A549 treated with DMSO at 1 μM for 4 hours (cell line): ENCODE measurements around the gene FTSJ3. TPM values are rescaled to one million over a fixed set of nuclear protein-coding genes. Genes with fewer than 3 reads are reported as not detected.

ENCODE experiments used
- total RNA-seq: library from RNA; stranded (reverse); fragments of 200-300 nt; extraction: Qiagen RNA extraction; gene quantifications from 5 replicates; pipeline ENCODE4 v1.2.3, GENCODE V29; 2022; ENCODE audit warnings: low read depth

FTSJ3 gene, protein sequence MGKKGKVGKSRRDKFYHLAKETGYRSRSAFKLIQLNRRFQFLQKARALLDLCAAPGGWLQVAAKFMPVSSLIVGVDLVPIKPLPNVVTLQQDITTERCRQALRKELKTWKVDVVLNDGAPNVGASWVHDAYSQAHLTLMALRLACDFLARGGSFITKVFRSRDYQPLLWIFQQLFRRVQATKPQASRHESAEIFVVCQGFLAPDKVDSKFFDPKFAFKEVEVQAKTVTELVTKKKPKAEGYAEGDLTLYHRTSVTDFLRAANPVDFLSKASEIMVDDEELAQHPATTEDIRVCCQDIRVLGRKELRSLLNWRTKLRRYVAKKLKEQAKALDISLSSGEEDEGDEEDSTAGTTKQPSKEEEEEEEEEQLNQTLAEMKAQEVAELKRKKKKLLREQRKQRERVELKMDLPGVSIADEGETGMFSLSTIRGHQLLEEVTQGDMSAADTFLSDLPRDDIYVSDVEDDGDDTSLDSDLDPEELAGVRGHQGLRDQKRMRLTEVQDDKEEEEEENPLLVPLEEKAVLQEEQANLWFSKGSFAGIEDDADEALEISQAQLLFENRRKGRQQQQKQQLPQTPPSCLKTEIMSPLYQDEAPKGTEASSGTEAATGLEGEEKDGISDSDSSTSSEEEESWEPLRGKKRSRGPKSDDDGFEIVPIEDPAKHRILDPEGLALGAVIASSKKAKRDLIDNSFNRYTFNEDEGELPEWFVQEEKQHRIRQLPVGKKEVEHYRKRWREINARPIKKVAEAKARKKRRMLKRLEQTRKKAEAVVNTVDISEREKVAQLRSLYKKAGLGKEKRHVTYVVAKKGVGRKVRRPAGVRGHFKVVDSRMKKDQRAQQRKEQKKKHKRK
- total RNA-seq: 58.9 to 69.1 TPM (median 61.6 TPM) in 5 replicates

DNA sequence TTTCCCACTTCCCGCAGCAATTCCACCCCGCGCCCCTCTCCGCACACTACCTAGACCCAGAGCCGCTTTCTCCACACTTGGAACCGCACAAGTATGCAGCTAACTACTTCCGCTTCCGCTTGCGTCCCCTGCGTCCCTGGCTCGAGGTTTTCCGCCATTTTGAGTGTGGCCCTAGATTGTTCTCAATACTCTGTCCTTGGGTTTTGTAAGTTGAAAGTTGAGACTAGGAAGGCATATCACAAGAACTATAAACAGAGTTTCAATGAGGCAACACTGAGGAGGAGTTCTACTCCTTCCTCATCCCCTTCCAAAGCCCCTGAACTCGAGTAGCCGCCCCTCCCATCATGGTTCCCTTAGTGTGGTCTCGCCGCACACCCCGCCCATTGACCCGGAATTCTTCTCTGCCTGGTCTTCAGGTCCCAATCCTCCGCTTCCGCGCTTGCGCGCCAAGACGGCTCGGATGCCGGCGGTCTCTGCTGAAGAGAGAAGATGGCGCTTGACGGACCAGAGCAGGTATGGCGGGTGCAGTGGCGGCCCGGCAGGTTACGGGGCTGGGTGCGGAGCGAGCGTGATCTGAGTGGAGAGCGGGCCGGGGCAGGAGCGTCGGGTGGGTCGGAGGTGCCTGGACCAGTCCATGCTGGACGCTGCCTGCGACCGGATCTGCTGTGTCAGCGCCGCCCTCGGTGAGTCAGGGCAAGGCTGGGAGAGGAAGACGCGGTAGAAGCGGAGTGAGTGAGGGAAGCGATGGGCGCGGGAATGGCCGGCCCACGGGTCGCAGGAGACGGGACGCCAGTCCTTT lies at the start of gene FTSJ3, which contains the start of gene PSMC5:
Gene FTSJ3, minus strand, starts transcription at position 662 of the 799 bp plus-strand sequence. CDS start 761 bp downstream, outside the sequence.
Gene PSMC5, plus strand, starts transcription at position 430 of the 799 bp plus-strand sequence. Its CDS starts 60 bp downstream, at position 490.

DNA sequence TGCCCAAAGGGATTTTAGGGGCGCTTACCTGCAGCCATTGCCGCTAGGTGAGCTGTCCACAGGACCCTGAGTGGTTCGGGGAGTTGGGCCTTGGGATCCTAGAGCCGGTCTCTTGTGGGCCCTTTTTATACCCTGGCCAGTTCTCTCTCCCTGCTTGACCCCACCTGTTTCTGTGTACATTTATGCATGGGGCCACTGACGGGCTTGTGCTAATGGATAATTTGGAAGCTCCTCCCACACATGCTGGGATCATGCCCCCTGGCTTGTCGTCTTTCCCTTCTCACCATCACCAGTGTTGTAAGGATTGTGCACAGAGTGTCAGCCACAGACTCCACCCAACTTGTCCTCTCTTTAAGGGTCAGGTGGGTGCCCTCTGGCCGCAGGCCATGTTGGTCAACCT lies 46.1 kb upstream of the FTSJ3 start, which contains the start of gene CSH2:
Gene CSH2, minus strand, starts transcription at position 101 of the 400 bp plus-strand sequence. Its CDS starts 63 bp downstream, at position 38.

DNA sequence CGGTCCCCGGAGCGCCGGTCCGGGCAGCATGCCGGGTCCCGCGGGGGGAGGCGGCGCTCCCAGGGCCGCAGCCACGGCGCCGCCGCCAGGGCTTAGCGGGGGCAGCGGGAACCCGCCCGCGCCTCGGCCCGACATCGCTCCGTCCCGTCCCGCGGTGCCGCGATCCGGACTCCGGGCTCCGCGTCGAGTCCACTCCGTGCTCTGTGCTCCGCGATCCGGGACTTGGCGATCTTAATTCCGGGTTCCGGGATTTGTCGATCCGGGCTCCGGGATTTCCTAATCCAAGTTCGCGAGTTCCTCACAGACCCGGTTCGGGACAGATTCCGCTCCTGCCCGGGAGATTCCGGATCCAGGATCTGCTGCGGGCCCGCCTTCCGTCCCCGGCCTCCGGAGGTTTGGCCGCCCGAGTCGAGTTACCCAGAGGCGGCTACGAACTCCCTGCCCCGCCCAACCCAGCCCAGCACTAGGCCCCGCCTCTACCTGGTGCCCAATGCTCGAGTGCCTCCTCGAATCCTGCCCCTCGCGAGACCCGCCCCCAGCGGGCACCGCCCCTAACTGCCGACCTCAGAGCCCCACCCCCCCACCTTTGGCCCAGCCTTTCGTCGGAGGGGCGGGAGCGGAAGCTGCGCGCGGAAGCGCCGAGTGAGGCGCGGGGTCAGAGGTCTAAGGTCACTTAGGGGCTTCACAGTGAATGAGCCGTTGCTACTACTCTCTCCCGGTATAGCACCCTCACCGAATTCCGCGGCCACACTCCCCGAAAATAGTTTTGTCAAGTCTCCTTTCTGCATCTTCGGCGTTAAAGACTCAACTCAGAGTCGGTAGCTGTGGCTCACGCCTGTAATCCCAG lies 15.3 kb upstream of the FTSJ3 start, which contains the start of gene SMARCD2:
Gene SMARCD2, minus strand, starts transcription at position 146 of the 847 bp plus-strand sequence. Its CDS starts 11 bp downstream, at position 135.

DNA sequence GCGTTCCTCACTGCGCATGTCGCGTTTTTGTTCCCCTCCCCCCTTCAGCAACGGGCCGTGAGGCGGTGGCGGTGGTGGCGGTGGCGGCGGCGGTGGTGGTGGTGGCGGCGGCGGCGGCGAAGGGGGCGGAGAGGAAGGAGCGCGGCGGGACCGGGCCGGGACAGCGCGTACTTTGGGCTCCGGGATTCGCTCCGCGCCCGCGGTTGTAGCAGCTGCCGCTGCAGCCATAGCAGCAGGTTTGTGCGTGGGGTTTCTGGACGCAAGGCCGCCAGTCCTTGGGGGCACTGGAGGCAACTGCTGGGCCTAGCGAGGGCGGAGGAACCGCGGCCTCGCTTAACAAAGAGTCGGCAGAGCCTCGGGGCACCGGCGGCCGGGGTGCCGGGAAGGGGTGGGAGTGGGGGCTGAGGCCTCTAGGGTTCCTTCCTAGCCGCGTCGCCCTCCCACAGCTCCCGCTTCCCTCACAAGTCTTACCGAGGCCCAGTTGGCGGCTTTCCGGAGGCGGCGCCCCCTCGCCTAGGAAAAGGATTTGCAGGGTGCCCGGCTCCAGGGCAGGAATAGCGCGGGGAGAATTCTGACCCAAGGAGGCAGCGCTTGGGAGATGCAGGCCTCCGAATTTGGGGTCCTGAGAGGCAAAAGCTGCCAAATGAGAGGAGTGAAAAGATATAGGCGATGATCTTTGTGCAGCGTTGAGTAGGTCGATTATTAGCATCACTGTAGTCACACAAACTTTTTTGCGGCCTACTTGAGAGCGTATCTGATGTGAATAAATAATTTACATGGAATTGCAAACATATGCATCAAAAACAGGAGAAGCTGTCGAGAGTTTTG lies 53.1 kb downstream of the FTSJ3 start, which contains the start of gene DDX42:
Gene DDX42, plus strand, starts transcription at position 30 of the 828 bp plus-strand sequence. CDS start 12,880 bp downstream, outside the sequence.

DNA sequence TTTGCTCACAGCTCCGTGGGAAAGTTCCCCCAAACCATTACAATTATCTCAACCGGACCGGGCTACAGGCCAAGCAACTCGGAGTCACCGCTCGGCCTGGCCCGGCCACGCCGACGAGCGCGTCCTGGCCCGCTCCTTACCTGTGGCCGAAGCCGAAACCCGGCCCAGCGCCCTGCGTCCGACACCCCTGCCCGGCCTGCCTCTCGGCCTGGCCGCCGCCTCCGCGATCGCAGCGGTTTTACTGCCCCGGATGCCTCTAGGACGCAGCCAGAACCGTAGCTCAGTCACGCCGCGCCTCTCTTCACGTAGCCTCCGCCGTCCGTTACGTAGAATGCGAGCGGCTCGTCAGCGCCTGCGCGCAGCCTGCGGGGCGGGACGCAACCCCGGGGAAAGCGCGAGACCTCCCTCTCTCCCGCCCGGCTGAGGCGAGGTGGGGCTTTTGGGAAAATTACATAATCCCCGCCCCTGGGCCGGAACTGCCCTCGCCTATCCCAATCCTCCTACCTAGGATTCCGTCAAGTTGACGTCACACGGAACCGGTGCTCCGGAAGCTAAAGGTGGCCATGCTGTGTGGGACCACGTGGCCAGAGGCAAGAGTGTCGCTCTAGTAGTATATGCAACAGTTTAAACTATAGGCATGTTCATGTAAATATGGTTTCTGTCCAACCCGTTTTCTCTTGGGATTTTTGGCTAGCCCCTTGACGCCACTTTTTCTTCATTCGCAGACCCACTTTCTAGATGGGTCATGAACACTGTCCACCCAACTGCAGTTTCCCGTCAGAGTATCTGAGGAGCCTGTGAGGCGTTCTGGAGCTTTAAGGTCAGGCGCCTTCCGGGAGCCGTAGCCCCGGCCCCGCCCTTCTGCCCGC lies 54.0 kb downstream of the FTSJ3 start, which contains the start of gene CCDC47:
Gene CCDC47, minus strand, starts transcription at position 326 of the 869 bp plus-strand sequence. CDS start 7,422 bp downstream, outside the sequence.

Other genes with a start within 250 kb of the FTSJ3 start
- gene TACO1, start 226.8 kb downstream of the FTSJ3 start, total RNA-seq: 51.3 to 56.5 TPM (median 54.4 TPM) in 5 replicates
- 13.5 to 19.5 TPM (median 16.3 TPM) in 5 replicates for gene MAP3K3, start 205.2 kb downstream of the FTSJ3 start, total RNA-seq
- gene LIMD2, start 127.5 kb downstream of the FTSJ3 start, total RNA-seq: 9.6 to 12.7 TPM (median 11.0 TPM) in 5 replicates
- gene STRADA, start 85.9 kb downstream of the FTSJ3 start, total RNA-seq: 24.9 to 30.7 TPM (median 27.0 TPM) in 5 replicates
- gene CCDC47, start 54.1 kb downstream of the FTSJ3 start, total RNA-seq: 99.5 to 128 TPM (median 109 TPM) in 5 replicates
- 94.9 to 104 TPM (median 99.5 TPM) in 5 replicates for gene DDX42, start 53.5 kb downstream of the FTSJ3 start, total RNA-seq
- gene PSMC5, start 232 bp downstream of the FTSJ3 start, total RNA-seq: 212 to 238 TPM (median 224 TPM) in 5 replicates
- gene SMARCD2, start 15.0 kb upstream of the FTSJ3 start, total RNA-seq: 50.3 to 66.7 TPM (median 60.9 TPM) in 5 replicates
- gene CSH2, start 46.0 kb upstream of the FTSJ3 start, total RNA-seq: not detected in 5 replicates
- not detected in 5 replicates for gene GH2, start 54.3 kb upstream of the FTSJ3 start, total RNA-seq
- not detected in 5 replicates for gene CSH1, start 68.9 kb upstream of the FTSJ3 start, total RNA-seq
- gene CSHL1, start 83.6 kb upstream of the FTSJ3 start, total RNA-seq: not detected in 5 replicates
- gene GH1, start 91.2 kb upstream of the FTSJ3 start, total RNA-seq: not detected in 5 replicates
- 0.08 to 0.18 TPM (median 0.13 TPM) in 3 of 5 replicates, not detected in the others for gene CD79B, start 104.7 kb upstream of the FTSJ3 start, total RNA-seq
- gene SCN4A, start 145.3 kb upstream of the FTSJ3 start, total RNA-seq: 0.04 to 0.15 TPM (median 0.07 TPM) in 4 of 5 replicates, not detected in the other
- 0.52 to 0.95 TPM (median 0.70 TPM) in 5 replicates for gene PRR29, start 170.7 kb upstream of the FTSJ3 start, total RNA-seq
- gene ICAM2, start 193.0 kb upstream of the FTSJ3 start, total RNA-seq: 0.15 to 0.23 TPM in 2 of 5 replicates, not detected in the others